NCI-H446 treated with DMSO at 0.1 percent for 48 hours (cell line): Measurements from ENCODE around the gene ARMC12.
A peak's percentile ranks its signal among the peaks of the same experiment; 100 is the strongest.
"Not testable (repeated sequence)": the region's sequence is repeated elsewhere in the genome, so short reads cannot be mapped to it uniquely, and the experiment has no call there.

Experiments
- DNase-seq: peaks from one replicate; lab custom pipeline; 2025; lab: John Stamatoyannopoulos, UW

Gene ARMC12, protein sequence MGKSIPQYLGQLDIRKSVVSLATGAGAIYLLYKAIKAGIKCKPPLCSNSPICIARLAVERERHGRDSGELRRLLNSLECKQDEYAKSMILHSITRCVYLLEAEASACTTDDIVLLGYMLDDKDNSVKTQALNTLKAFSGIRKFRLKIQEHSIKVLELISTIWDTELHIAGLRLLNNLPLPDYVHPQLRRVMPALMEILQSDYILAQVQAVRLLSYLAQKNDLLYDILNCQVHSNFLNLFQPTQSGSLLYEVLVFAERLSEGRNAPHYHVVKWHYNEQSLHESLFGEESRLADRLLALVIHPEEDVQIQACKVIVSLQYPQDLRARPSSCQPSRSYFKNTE

DNA sequence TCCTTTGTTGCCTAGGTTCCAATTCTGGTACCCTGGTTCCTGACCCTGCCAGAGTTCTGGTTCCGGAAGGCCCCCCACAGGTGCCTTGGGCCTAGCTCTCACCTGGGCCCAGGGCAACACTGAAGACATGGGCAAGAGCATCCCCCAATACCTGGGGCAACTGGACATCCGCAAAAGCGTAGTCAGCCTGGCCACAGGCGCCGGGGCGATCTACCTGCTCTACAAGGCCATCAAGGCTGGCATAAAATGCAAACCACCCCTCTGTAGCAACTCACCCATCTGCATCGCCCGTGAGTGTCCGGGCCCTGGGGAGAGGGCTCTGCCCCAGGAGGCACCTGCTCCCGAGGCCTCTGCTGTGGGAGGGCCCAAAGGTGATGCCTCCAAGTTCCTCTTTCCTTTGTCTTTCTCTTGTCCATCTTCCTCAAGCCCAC lies at the start of gene ARMC12:
ARMC12 (plus strand) TSS at position 51 of the 431 bp plus-strand sequence; CDS start at position 128, 77 bp downstream.
- no peak for DNase-seq

DNA sequence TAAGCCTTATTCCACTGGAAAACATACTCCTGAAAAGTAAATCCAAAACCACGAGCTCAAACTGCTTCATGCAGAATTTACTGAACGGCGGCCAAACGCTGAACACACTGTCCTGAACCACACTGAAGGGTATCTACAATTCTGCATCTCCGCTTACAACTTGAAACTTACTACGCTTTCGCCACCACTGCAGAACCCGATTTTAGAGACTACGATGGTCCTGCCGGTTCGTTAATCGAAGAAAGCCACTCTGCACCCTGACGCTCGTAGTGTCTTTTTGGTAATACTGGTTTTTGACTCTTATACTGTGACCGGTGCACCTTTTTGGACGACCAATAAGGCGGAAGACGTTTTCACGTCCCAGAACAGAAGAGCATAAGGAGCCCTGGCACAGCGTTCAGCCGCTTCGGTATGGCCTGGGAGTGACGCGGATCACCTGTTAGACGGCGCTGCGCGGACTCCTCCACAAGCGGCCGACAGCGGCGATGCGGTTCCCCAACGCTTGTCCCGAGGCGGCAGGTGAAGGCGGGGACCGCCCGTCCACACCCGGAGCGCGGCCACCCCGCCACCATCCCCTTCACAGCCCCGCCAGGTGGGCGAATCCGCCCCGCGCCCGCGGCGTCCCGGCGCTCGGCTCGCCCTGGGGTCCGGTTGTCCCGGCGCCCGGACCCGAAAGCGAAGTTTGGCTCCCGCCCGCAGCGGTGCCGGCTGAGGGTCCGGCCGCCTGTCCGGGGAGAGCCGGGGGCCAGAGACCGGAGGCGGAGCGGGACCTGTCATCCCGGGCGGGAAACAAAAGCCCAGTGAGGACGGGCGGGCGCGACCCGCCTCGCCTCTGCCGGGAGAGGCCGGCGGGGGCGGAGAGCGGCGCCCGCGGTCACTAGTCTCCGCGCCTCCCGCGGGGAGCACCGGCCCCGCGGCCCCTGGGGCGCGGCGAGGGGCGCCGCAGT lies 48.9 kb upstream of the ARMC12 start:
- DNase-seq: no peak

DNA sequence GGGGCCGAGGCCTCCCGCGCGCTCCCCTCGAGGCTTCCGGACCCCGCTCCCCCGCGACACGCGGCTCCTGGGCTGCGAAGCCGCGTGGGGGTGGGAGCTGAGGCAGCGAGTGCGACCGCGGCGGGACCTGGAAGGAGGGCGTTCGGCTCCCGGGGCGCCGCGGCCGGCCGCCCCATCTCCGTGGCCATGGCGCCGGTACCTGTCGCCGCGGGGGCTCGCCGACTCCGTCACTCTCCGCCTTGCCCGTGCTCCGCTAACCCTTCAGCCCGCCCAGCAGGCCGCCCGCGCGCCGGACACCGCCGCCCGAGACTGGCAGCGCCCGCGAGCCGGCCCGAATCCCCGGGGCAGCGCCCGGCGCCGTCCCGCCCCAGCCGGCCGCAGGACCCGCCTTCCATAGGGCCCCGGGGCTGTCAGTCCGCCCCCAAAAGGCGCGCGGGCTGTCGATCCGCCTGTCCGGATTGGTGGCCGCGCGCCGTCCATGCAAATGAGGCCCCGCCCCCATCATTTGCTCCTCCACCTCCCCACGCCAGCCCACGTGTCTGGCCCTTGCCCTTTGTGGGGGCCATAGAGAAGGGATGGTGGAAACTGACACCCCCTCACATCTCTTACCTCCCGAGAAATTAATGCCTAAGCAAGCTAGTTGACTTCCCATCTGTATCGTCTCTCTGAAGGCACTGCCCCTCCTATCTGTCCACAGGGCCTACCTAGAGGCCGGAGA lies 48.1 kb upstream of the ARMC12 start, which contains the start of gene FKBP5:
FKBP5 (minus strand) TSS at position 311 of the 718 bp plus-strand sequence. CDS start 46,091 bp downstream, outside the sequence.
- peak; percentile 76 for DNase-seq

DNA sequence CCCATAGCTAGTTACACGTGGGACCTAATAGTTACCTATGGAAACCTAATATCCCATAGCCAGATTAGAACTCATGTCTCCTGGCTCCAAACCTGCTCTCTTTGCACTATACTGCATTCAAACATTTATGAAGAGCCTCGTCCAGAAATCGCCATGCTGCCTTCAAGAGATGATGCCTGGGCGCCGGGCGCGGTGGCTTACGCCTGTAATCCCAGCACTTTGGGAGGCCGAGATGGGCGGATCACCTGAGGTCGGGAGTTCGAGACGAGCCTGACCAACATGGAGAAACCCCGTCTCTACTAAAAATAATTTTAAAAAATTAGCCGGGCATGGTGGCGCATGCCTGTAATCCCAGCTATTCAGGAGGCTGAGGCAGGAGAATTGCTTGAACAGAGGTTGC lies 46.8 kb upstream of the ARMC12 start:
- not testable (repeated sequence) for DNase-seq

DNA sequence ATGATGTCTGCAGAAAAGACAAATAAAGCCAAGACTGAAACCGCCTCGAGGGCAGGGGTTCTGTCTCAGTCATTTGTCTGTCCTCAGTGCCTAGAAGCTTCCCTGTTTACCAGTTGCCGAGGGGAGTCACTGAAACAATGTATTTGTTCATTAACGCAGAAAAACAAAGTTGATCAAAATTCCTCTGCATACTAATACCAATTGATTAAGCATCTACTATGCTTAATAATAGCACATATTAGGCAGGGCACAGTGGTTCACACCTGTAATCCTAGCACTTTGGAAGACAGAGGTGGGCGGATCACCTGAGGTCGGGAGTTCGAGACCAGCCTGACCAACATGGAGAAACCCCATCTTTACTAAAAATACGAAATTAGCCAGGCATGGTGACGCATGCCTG lies 46.3 kb upstream of the ARMC12 start:
- no peak for DNase-seq

DNA sequence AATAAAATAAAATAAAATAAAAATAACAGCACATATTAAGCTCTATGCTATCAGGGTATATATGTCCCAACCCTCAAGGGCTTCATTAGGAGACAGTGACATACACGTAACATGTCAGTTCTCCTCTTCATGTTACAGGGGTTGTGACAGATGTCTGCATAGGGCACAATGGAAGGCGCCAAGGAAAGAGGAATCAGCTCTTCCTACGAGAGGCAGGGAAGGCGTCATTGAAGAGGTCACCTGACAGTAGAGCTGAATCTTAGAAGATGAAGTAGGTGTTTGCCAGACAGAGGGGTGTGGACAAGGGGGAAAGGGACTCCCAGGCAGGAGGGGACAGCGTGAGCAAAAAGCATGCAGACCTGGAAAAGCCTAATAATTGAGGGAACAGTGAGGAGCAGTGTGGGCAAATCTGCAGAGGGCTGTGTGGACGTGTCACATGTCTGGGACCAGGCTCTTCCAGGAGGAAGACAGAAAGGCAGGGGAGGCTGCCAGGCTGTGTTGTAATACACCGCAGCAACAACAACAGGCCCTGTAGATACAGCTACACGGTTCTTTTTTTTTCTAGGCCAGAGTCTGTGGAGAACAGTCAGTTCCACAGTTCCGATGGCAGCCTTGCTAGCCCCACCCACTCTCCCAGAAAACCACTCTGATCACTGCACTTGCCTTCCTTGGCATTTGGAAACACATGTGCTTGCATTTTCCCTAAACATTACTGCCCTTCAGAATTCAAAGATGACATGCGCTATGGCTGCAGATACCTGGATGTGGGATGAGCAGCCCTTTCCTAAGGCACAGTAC lies 45.6 kb upstream of the ARMC12 start:
- DNase-seq: no peak

DNA sequence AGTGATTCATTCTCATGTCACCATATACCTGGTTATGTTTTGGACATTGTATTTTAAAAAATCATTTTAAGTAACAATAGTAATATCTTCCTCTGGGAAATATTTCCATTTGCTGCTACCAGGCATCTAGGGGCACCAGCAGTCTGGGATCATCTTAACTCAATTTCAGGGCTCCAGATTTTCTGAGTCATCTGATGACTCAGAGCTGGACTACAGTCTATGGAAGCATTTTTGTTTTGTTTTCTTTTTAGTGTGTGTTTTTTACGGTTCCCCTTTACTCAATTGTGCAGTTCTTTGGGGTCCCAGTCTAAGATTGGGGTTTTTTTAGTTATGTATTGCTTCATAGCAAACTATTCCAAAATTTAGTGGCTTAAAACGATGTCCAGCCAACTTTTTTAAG lies 42.4 kb upstream of the ARMC12 start:
- no peak for DNase-seq

DNA sequence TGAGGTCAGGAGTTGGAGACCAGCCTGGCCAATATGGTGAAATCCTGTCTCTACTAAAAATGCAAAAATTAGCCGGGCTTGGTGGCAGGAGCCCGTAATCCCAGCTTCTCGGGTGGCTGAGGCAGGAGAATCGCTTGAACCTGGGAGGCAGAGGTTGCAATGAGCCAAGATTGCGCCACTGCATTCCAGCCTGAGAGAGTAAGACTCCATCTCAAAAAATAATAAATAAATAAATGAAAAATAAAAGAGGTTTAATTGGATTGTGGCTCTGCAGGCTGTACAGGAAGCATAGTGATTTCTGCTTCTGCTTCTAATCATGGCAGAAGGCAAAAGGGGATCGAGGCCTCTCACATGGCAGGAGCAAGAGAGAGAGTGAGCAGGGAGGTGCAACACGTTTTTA lies 38.4 kb upstream of the ARMC12 start:
- not testable (repeated sequence) for DNase-seq

DNA sequence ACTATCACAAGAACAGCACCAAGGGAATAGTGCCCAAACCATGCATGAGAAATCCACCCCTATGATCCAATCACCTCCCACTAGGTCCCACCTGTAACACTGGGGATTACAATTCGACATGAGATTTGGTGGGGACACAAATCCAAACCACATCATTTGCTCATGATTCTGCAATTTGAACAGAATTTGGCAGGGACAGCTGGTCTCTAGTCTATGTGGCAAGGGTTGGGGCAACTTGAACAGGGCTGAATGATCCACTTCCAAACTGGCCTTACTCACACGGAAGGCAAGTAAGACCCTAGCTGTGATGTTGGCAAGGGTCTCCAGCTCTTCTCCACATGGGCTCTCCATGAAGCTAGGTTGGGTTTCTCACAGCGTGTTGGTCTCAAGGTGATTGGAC lies 38.0 kb upstream of the ARMC12 start:
- DNase-seq: no peak

DNA sequence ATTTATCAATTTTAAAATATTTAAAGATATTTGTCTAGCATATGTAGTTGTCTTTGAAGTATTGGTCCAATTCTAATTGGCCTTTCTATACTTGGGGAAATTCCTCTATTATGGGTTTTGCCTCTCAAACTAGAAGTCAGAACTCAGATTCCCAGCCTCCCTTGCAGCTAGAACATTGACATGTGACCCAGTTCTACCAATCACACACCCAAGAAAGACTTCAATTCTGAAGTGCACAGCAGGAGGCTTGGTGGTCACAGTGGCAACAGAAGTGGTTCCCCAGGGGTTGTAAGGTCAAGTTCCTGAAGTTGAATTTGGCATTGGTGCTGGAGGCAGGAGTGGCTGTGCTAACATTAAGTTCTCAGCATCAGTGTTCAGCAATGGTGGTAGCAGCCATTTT lies 33.3 kb upstream of the ARMC12 start:
- DNase-seq: no peak

DNA sequence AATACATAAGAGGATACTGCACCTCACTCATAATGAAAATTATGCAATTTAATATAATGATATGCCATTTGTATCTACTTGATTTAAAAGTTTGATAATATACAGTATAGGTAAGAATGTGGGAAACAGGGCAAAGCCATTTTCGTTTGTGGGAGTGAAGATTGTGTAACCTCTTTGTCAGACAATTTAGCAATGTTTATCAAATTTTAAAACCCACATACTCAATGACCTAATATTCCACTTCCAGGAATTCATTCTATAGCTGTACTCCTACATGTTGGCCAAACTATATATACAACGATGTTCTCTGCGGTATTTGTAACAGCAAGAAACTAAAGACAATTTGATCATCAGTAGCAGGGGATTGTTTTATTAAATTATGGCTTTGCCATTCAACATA lies 30.4 kb upstream of the ARMC12 start:
- no peak for DNase-seq

DNA sequence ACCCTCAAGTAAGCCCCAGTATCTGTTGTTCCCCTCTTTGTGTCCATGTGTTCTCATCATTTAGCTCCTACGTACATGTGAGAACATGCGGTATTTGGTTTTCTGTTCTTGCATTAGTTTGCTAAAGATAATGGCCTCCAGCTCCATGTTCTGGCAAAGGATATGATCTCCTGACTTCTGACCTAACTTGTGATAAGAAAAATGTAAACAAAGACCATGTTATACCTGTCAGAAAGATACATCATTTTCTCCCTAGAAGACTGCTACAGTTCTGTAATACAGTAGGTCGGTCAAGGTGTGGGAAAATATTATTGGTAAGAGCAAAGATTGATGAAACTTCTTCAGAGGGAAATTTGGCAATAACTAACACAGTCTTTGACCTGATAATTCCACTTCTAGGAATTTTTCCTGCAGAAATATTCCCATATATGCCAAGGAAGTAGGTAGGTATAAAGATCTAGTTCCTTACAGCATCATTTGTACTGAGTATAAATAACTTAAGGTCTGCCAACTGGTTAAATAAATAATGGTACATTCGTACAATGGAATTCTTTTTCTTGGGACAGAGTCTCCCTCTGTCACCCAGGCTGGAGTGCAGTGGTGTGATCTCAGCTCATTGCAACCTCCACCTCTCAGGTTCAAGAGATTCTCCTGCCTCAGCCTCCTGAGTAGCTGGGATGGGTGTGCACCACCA lies 29.0 kb upstream of the ARMC12 start:
- no peak for DNase-seq

DNA sequence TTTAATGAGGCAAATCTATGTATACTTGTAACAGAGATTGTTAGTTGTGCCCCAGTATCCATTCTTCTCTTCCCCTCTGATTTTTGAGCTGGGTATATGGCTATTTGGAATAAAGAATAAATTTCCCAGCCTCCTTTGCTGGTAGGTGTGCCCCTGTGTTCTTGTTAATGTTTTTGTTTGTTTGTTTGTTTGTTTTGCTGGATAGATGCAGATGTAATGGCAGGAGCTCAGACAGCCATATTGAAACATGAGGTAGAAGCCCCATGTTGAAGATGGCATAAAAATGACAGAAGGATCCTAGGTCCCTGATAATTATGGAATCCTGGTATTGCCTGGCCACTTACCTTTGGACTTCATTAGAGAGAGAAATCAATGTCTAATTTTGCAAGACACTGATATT lies 28.2 kb upstream of the ARMC12 start:
- DNase-seq: no peak

DNA sequence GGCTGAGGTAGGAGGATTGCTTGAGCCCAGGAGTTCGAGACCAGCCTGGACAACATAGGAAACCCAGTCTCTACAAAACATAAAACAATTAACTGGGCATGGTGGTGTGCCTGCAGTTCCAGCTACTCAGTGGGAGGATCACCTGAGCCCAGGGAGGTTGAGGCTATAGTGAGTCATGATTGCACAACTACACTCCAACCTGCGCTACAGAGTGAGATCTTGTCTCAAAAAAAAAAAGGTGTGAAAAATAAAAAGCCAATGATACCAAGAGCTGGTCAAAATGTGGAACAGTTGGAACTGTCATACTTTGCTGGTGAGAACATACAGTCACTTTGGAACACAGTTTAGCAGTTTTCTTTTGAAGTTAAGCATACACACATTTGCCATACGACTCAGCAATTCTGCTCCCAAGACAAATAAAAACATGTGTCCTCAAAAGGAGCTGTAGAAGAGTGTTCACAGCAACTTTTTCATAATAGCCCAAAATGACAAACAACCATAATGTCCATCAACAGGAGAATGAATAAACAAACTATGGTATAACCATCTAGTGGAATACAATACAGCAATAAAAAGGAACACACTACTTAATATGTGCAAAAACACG lies 26.5 kb upstream of the ARMC12 start:
- DNase-seq: no peak

DNA sequence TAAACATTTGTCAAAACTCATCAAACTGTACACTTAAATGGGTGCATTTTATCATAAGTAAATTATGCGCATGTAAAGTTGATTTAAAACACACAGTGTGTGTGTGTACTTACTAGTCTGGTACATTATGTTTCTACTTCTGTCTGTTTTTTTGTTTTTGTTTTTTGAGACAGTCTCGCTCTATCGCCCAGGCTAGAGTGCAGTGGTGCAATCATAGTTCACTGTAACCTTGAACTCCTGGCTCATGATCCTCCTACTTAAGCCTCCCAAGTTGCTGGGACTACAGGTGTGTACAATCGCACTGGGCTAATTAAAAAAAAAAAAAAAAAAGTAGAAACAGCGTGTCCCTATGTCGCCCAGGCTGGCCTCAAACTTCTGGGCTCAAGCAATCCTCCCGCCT lies 25.1 kb upstream of the ARMC12 start:
- DNase-seq: no peak

DNA sequence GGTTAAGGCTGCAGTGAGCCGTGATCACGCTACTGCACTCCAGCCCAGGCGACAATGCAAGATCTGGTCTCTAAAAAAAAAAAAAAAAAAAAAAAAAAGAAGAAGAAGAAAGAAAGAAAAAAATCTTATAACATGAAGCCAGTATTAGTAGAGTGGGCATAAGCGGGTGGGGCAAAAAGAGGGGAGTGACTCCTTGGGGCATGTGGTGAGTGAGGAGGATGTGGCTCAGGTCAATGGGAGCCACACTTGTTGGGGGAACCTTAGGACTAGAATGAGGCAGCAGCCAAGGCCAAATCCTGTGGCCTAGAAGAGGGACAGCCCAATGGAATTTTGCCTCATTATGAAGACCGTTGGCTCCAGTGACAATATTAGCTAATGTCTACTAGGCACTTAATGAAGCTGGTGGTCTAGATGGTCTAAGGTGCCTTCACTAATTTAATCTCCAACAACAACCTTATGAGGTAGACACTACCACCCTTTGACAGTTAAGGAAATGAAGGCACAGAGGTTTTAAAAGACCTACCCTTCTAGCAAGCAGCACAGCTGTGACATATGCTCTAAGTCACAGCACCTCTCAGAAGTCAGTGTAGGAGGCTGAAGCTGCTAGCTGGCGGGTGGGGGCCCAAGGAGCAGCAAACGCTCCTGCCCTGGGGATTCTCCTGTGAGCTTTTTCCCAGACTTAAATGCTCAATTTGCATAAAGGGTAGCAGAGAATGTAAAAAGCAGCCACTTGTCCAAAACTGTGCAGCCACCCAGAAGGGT lies 23.6 kb upstream of the ARMC12 start:
- no peak for DNase-seq

DNA sequence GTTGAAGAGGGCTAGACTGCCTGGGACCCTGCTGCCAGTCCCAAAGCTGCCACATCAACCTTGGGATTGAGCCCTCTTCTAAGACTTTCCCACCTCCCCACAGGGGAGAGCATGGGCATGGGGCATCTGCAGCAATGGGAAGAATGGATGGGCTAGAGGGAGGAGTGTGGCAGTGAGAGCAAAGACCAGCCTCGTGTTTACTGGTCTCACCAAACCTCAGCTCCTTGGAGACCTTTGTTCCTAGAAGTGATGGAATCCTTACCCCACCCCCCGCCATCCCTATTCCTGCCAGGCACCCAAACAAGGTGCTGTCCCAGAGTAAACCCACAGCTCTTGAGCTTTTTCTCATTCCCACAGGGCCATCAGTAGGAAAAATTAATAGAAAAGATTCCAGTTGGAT lies 20.0 kb upstream of the ARMC12 start:
- no peak for DNase-seq

DNA sequence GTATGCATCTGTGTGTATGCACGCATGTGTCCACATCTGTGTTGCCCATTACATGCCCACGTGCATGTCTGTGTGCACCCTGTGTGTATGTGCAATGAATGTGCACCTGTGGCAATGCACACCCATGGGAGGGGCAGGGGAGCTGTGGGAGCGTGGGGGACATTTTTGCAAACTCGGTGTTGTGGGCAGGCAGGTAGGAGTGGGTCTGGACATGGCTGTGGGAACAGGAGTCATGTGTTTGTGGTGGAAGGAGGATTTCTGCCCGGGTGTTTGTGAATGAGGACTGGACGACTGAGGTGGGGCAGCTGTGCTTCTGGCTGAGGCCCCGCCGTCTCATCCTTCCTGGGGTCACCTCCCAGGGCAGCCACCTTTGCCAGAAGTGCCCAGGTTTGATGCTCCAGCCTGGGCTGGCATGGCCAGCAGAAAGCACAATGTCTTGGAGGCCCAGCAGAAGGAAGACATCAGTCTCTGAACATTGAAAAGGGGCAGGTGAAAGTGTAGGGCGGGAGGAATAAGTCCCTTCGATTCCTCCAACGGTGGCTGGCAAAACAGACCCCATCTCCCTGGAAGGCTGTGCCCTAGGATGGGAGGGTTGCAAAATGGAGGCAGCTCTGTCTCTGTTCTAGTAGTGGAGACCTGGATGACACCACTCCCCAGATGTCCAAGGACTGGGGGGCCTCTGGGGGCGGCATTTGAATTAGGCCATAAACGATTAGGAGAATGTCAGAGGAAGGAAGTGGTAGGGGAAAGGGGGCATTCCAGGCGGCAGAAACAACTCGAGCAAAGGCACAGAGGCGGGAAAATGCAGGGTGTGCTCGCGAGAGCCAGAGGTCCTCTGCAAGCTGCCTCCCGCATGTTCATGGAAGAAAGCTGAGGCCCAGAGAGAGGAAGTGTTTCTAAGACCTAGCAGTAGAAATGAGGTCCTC lies 19.1 kb upstream of the ARMC12 start:
- no peak for DNase-seq

DNA sequence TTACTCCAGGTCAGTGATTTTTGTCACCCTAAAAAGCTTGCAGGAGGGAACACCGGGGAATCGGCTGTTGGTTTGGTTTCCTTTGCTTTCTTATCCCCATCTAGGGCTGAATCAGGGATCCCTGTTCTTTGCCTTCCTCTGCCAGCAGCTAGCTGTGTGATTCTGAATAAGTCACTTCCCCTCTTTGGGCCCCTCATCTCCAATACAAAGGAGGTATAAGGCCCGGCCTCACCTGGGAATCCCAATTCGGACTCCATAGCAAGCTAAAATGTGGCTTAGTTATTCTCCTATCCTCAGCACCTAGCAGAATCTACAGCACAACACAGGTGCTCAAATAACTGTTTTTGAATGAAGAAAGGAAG lies 18.5 kb upstream of the ARMC12 start:
- DNase-seq: no peak
